Measurements from ENCODE around the gene UBE2Q1.

- TF ChIP-seq POLR2A (IDR thresholded peaks at IDR 0.05) (no peak), CTCF (IDR thresholded peaks at IDR 0.05) (no peak)
Measured at GRCh38 chr1:154553056-154554030, 5.1 kb downstream of the UBE2Q1 start.

Measured in testis (tissue), 2 donors.